IPS-20b (cell line): ENCODE measurements around the gene AFAP1L2.
"Not testable (repeated sequence)": the region's sequence is repeated elsewhere in the genome, so short reads cannot be mapped to it uniquely, and the experiment has no call there.

ENCODE experiments used
- H3K27ac ChIP-seq: one replicate; pipeline ENCODE4 v1.5.1; 2013; ENCODE audit warnings: low read length
- H3K27me3 ChIP-seq: 2 replicates; pipeline ENCODE4 v1.6.1; 2013; ENCODE audit warnings: mild to moderate bottlenecking, low read length, inconsistent platforms; ENCODE audit not compliant: insufficient read depth
- H3K36me3 ChIP-seq: 2 replicates; pipeline ENCODE4 v1.6.1; 2013; ENCODE audit warnings: low read depth, mild to moderate bottlenecking, inconsistent platforms, low read length, moderate library complexity; ENCODE audit not compliant: insufficient read depth
- H3K4me1 ChIP-seq: 2 replicates; pipeline ENCODE4 v1.6.1; 2013; ENCODE audit warnings: mild to moderate bottlenecking, control low read depth, inconsistent platforms, low read length, moderate library complexity; ENCODE audit not compliant: insufficient read depth
- H3K4me3 ChIP-seq: 2 replicates; pipeline ENCODE4 v1.5.1; 2013; ENCODE audit warnings: mild to moderate bottlenecking, low read length, inconsistent platforms
- H3K9ac ChIP-seq: 2 replicates; pipeline ENCODE4 v1.6.1; 2013; ENCODE audit warnings: low read depth, mild to moderate bottlenecking, inconsistent platforms, low read length, moderate library complexity
- H3K9me3 ChIP-seq: 2 replicates; pipeline ENCODE4 v1.6.1; 2013; ENCODE audit warnings: mild to moderate bottlenecking, low read depth, low read length, inconsistent platforms; ENCODE audit not compliant: insufficient read depth

The AFAP1L2 gene

DNA sequence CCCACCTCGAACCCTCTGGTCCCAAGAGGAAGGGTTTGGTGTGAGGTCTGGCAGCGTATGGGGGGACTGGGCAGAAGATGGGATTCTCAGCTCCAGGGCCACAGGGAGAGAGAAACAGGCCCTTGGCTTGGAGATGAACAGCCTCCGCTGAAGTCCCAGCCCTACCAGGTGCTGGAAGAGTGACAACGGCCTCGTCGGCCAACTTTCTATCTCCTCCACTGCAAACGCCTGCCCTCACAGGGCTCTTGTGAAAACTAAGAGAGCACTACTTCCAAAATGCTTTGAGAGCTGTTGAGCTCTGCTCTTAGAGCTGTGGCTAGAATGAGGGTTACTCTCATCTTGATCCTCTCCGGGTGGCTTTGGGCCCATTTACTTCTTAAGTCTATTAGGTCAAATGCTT, 63.5 kb downstream of the AFAP1L2 start:
- H3K9me3 ChIP-seq: no peaks in the 10 kb centered on the region
- no peak overlapping the region for H3K9ac ChIP-seq
- H3K36me3 ChIP-seq: no peaks in the 10 kb centered on the region
- no peak overlapping the region for H3K4me3 ChIP-seq
- H3K4me1 ChIP-seq: peaks cover 19% of the 10 kb centered on the region
- no peak overlapping the region for H3K27ac ChIP-seq
- H3K27me3 ChIP-seq: 0 out of 2 replicates have a peak, but pooled peaks cover 5% of the 10 kb centered on the region

GRCh38 chr10:114337510-114338462, 66.5 kb downstream of the AFAP1L2 start:
- Histone ChIP-seq H3K4me3 (no peak overlapping the region), H3K9ac (no peak overlapping the region), H3K27me3 (peaks cover 5% of the 10 kb centered on the region; the same call in 1 of the 2 replicates), H3K36me3 (no peaks in the 10 kb centered on the region), H3K27ac (no peak overlapping the region), H3K9me3 (no peaks in the 10 kb centered on the region), H3K4me1 (peaks cover 22% of the 10 kb centered on the region)

GRCh38 chr10:114336823-114337509, 67.3 kb downstream of the AFAP1L2 start:
- no peaks in the 10 kb centered on the region for H3K9me3 ChIP-seq
- no peaks in the 10 kb centered on the region for H3K36me3 ChIP-seq
- no peak overlapping the region for H3K27ac ChIP-seq
- no peak overlapping the region for H3K4me3 ChIP-seq
- peaks cover 5% of the 10 kb centered on the region; the same call in 1 of the 2 replicates for H3K27me3 ChIP-seq
- no peak overlapping the region for H3K9ac ChIP-seq
- H3K4me1 ChIP-seq: peaks cover 26% of the 10 kb centered on the region

DNA sequence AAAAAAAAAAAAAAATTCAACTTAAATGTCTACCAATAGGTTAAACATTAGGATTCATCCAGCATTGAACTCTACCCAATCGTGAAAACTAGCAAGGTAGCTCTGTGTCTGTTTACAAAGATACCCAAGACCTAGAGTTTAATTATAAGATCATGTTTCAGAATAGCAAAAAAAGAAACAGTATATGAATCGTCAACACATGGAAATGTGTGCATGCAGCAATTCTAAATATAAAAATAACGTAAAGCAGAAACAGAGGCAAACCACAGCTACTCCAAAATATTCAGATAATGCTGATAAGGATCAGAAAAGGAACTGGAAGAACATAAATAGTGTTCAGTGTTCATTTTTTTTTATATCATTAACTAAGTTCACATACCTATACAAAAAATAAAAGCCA, 68.7 kb downstream of the AFAP1L2 start:
- H3K4me1 ChIP-seq: peaks cover 26% of the 10 kb centered on the region
- no peak overlapping the region for H3K4me3 ChIP-seq
- H3K27ac ChIP-seq: no peak overlapping the region
- peaks cover 5% of the 10 kb centered on the region; the same call in 1 of the 2 replicates for H3K27me3 ChIP-seq
- H3K9me3 ChIP-seq: no peaks in the 10 kb centered on the region
- H3K9ac ChIP-seq: no peak overlapping the region
- H3K36me3 ChIP-seq: no peaks in the 10 kb centered on the region

- no peak overlapping the region for H3K27ac ChIP-seq
- H3K9me3 ChIP-seq: no peaks in the 10 kb centered on the region
- H3K4me1 ChIP-seq: peaks cover 26% of the 10 kb centered on the region
- no peaks in the 10 kb centered on the region for H3K36me3 ChIP-seq
- H3K4me3 ChIP-seq: no peak overlapping the region
- H3K9ac ChIP-seq: no peak overlapping the region
- H3K27me3 ChIP-seq: peaks cover 5% of the 10 kb centered on the region; the same call in 1 of the 2 replicates
Measured at GRCh38 chr10:114334301-114334700, 70.0 kb downstream of the AFAP1L2 start.

- peaks cover 26% of the 10 kb centered on the region for H3K4me1 ChIP-seq
Measured at GRCh38 chr10:114333441-114333840, 70.9 kb downstream of the AFAP1L2 start.

GRCh38 chr10:114332301-114333192, 71.8 kb downstream of the AFAP1L2 start:
- Histone ChIP-seq H3K9me3 (no peaks in the 10 kb centered on the region), H3K9ac (no peak overlapping the region), H3K27ac (no peak overlapping the region), H3K36me3 (no peaks in the 10 kb centered on the region), H3K4me3 (no peak overlapping the region), H3K27me3 (no peaks in the 10 kb centered on the region; the same call in 1 of the 2 replicates), H3K4me1 (peaks cover 18% of the 10 kb centered on the region)

More at GRCh38 chr10:114333441-114333840, 70.9 kb downstream of the AFAP1L2 start:
- not testable (repeated sequence) for H3K4me3 ChIP-seq, H3K27me3 ChIP-seq, H3K36me3 ChIP-seq, H3K27ac ChIP-seq, H3K9me3 ChIP-seq, H3K9ac ChIP-seq

GRCh38 chr10:114329634-114330365, 74.5 kb downstream of the AFAP1L2 start:
- Histone ChIP-seq H3K36me3 (no peaks in the 10 kb centered on the region), H3K27ac (no peak overlapping the region), H3K4me1 (peaks cover 9% of the 10 kb centered on the region; the same call in 1 of the 2 replicates), H3K9ac (no peak overlapping the region), H3K4me3 (no peak overlapping the region), H3K27me3 (no peaks in the 10 kb centered on the region; the same call in 1 of the 2 replicates), H3K9me3 (no peaks in the 10 kb centered on the region)

DNA sequence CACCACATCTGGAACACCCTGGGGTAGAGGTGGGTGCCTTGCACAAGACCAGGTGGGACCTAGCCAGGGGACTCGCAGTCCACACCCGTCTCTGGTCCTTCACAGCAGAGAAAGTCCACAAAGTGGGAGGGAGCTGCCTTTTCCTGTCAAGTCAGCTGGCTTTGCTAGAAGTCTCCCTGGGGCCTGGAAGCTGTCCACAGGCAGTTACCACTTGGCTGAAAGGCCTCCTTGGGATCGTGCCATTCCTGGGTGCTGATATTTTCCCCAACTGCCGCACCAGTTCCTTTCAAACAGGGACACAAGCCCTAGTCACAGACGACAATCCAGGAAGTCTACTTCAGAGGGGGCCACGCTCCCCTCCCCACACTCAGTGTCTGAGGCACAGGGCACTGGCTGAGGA, 75.4 kb downstream of the AFAP1L2 start:
- no peaks in the 10 kb centered on the region for H3K9me3 ChIP-seq
- 0 out of 2 replicates have a peak, but pooled peaks cover 3% of the 10 kb centered on the region for H3K4me1 ChIP-seq
- no peaks in the 10 kb centered on the region for H3K36me3 ChIP-seq
- H3K4me3 ChIP-seq: no peak overlapping the region
- no peak overlapping the region for H3K27ac ChIP-seq
- H3K27me3 ChIP-seq: no peaks in the 10 kb centered on the region
- H3K9ac ChIP-seq: no peak overlapping the region

DNA sequence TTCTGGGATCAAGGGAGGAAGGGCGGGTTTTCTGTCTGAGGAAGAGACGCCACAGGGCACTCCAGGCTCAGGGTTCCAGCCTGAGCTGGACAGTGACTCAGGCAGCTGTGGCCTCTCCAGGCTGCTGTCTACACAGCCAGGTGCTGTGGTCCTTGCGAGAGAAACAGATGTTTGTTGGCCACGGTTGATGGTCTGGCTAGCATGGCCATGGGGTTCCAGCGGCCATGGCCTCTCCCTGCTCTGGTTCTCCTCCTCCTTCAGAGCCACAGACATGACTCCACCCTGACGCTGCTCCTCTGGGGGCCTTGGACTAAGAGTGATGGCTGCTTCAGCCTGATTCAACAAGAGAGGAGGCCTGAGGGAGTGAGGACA, 75.9 kb downstream of the AFAP1L2 start:
- H3K4me1 ChIP-seq: 0 out of 2 replicates have a peak, but pooled peaks cover 3% of the 10 kb centered on the region
- no peak overlapping the region for H3K4me3 ChIP-seq
- H3K27me3 ChIP-seq: no peaks in the 10 kb centered on the region
- H3K27ac ChIP-seq: no peak overlapping the region
- H3K9me3 ChIP-seq: no peaks in the 10 kb centered on the region
- H3K9ac ChIP-seq: no peak overlapping the region
- H3K36me3 ChIP-seq: no peaks in the 10 kb centered on the region
